Measurements from ENCODE around the gene TBL3.
"Not testable (repeated sequence)": the region's sequence is repeated elsewhere in the genome, so short reads cannot be mapped to it uniquely, and the experiment has no call there.

DNA sequence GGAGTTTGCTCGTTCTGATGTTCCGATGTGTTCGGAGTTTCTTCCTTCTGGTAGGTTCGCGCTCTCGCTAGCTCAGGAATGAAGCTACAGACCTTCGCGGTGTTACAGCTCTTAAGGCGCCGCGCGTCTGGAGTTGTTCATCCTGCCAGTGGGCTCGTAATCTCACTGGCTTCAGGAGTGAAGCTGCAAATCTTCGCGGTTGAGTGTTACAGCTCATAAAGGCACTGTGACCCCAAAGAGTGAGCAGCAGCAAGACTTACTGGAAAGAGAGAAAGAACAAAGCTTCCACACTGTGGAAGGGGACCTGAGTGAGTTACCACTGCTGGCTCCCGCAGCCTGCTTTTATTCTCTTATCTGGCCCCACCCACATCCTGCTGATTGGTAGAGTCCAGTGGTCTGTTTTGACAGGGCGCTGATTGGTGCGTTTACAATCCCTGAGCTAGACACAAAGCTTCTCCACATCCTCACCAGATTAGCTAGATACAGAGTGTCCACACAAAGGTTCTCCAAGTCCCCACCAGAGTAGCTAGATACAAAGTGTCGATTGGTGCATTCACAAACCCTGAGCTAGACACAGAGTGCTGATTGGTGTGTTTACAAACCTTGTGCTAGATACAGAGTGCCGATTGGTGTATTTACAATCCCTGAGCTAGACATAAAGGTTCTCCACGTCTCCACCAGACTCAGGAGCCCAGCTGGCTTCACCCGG is 14.3 kb upstream of the TBL3 start:
- TF ChIP-seq, protein P1, sequence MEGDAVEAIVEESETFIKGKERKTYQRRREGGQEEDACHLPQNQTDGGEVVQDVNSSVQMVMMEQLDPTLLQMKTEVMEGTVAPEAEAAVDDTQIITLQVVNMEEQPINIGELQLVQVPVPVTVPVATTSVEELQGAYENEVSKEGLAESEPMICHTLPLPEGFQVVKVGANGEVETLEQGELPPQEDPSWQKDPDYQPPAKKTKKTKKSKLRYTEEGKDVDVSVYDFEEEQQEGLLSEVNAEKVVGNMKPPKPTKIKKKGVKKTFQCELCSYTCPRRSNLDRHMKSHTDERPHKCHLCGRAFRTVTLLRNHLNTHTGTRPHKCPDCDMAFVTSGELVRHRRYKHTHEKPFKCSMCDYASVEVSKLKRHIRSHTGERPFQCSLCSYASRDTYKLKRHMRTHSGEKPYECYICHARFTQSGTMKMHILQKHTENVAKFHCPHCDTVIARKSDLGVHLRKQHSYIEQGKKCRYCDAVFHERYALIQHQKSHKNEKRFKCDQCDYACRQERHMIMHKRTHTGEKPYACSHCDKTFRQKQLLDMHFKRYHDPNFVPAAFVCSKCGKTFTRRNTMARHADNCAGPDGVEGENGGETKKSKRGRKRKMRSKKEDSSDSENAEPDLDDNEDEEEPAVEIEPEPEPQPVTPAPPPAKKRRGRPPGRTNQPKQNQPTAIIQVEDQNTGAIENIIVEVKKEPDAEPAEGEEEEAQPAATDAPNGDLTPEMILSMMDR (conservative IDR thresholded peaks at IDR 0.05), result not testable (repeated sequence)
- TF ChIP-seq EZH2 (IDR thresholded peaks at IDR 0.05; ENCODE audit: low read depth), result not testable (repeated sequence)
